ENCODE measurements around the gene RNF113B.
A peak's percentile ranks its signal among the peaks of the same experiment; 100 is the strongest.

RNF113B gene

DNA sequence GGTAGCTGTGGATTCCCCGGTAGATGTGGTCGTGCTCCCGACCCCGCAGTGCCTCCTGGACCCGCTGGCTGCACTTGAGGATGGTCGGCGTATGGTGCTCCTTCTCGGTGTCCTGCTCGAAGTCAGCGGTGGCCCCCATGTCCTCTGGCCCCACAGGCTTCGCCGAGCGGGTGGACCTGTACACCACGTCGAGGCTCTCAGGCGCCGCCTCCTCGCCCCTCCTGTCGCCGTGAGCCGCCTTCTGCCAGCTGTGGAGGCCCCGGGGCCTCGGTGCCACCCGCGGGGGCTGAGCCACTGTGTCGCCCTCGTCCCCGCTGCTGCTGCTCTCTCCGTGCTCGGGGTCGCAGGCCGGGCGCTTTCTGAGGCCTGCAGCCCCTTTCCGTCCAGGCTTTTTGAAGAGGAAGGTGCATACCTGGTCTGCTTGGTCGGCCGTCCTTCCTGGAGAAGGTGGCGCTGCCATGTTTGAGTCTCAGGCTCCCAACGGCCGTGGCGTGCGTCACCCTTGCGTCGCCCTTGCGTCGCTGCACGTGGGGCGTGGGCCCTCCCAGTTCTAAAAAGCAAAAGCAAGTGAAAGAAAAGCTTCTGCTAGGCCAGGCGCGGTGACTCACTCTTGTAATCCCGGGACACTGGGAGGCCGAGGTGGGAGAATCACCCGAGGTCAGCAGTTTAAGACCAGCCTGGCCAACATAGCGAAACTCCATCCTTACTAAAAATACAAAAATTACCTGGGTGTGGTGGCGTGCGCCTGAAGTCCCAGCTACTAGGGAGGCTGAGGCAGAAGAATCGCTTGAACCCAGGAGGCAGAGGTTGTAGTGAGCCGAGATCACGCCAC, at the start of gene RNF113B:
TSS of gene RNF113B (minus strand) at position 493 of the 832 bp plus-strand sequence. CDS start at position 460, 33 bp downstream.
- no peak for DNase-seq (ENCODE audit: low read depth, low spot score)

DNA sequence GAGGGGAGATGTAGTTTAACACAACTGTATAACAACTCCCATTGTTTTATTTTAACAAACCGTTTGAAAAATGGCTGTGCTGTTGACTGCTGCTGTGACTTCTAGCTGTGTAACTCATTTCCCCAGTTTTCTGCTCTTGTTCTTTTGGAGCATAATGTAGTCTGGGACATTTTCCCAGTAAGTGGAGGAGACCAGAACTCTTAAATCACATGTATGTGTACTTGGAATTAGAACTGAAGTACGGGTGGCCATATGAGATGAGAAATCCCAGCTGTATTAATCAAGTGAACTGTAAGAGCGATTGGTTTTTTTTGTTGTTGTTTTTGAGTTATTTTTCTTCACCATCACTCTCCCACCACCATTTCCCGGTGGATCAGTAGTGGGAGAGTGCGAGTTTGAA, 49.4 kb upstream of the RNF113B start:
- DNase-seq (ENCODE audit: low read depth, low spot score): no peak

DNA sequence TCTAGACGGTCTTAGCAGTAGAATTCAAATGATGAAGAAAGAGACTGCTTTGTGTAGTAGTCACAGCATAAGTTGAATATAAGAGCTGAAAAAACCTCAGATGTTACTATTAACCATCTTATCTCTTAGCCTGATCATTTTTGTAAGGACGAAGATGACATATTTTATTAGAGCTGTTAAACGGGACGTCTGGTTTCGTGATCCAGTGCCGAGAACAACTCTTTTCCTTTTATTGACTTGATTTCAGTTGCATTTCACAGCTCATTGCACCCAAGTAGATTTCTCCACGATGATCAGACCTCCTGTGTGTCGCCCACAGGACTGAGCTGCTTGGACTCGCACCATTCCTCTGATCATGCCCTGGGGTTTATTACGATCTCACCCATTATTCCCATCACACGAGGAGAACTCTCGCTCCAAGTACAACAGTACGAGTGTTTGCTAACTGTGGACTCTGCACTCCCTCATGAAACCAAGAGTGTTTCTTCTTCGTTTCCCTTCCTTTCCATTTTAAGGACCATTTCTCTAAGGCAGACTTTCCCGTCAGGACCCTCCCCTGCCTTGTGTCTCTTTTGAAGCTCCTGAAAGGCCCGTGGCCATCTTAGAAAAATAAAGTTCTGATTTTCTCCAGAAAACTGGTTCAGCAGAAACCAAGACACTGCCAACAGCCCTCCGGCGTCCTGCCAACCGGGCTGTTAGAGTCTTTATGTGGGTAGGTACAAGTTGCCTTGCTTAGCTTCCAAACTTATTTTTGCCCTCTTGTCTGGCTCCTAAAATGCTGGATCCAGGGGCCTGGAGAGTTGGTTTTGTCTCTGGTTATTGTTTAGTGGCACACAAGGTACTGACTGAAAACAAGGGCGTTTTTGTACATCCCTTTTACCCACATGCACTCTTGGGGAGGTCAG, 48.2 kb upstream of the RNF113B start:
- no peak for DNase-seq (ENCODE audit: low read depth, low spot score)

DNA sequence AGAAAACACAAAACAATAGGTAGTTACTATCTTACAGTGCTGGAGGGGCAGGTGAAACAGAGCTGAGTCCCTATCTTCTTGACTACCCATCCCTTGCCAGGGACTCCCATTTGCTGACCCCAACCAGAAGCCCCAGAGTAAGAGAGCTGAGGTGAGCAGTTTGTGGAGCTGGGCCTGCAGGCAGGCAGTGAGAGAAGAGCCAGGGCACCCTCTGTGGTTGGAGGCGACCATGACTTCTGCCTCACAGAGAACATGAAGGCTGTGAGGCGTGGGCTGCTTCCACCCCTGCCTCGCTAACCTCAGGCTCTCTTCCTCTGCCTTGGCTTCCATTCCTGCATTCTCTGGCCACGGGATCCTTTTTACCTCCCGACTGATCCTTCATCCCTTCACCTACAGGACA, 47.5 kb upstream of the RNF113B start:
- DNase-seq (ENCODE audit: low read depth, low spot score): no peak

DNA sequence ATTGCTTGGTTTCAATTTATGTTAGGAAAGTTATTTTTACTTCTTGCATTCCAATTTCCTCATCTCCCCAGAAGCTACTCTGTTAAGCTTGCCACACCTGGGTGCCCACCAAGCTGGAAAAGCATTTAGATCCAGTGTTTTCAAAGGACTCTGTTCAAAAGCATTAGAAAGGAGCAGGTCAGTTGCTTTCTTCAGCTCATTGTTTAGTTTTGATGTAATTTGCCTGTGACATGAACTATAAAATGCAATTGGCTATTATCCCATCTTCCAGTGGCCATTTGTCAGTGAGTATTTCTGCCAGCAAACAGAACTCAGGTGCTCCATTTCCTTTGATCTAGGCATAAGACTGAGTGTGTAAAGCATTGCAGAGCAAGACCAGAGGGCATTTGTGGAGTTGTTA, 46.7 kb upstream of the RNF113B start:
- no peak for DNase-seq (ENCODE audit: low read depth, low spot score)

DNA sequence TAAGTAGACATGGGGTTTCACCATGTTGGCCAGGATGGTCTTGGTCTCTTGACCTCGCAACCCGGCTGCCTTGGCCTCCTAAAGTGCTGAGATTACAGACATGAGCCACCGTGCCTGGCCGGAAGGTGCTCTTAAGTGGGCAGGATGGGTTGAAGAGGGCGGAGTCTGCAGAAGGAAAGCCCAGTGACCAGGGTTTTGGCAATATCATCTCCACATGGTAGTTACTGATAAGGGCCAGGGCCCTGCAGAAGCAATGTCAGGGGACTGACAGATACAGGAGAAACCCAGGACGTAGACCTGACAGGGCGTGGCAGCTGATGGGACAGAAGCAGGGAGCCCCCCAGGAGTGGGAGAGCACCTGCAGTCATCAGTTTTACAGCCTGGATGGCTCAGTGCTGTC, 45.7 kb upstream of the RNF113B start:
- no peak for DNase-seq (ENCODE audit: low read depth, low spot score)

DNA sequence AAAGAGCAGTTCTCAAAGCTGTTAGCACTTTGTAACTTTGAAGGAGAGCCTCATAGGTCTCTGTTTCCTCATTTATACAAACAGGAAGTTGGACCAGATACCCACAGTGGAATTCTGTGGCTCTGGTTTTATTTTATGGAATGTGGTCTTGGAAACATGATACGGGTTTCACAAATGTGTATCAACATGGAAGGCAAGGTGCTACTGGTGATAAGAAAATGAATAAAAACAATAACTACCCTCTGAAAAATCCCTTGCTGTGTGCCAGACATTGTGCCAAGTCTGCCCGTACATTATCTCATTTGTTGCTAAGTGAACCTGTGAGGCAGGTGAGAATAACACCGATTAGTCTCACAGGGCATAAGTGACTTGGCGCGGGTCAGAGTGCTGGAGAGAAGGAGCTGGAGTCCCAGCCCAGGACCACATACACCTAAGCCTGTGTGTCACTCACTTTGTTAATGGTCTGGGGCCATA, 45.0 kb upstream of the RNF113B start:
- no peak for DNase-seq (ENCODE audit: low read depth, low spot score)

DNA sequence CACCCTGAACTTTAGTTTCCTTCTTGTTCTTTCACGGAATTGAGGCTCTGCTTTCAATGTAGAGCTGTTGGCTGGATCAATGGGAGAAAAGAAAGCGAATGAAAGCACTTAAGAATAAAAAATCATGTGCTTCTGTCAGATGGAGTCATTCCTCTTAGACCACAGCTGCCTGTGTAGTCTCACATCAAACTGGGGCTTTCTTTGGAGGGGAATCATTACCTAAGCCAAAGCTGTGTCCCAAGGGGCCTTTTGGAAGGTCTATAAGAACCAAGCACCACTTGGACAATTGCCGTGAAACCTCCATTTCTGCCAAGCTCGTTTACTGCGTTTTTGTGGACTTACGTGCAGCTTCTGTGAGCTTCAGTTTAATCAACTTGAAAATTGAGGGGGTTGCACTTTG, 44.2 kb upstream of the RNF113B start:
- DNase-seq (ENCODE audit: low read depth, low spot score): no peak

DNA sequence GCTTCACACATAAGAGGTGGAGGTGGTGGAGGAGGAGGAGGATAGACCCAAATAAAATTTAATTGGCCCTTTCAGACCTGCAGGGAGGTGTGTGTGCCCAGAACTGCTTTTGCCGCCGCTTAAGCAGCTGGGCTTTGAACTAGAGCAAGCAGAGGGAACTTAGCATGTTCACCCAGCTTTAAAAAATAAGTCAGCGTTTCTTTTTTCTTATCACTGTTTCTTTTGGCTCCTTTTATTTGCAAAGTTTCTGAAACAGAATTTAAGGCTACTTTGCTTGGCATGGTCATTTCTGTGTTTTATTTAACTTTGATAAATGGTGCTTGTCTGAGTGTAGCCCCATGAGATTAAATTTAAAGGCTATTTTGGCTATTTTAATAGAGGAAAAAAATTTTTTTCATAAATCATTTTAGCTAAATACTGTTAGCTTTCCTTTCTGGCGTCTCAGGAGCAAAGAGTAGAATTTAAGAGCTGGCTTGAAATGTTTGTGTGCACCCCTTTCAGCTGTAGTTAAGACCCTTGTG, 43.3 kb upstream of the RNF113B start:
- no peak for DNase-seq (ENCODE audit: low read depth, low spot score)

DNA sequence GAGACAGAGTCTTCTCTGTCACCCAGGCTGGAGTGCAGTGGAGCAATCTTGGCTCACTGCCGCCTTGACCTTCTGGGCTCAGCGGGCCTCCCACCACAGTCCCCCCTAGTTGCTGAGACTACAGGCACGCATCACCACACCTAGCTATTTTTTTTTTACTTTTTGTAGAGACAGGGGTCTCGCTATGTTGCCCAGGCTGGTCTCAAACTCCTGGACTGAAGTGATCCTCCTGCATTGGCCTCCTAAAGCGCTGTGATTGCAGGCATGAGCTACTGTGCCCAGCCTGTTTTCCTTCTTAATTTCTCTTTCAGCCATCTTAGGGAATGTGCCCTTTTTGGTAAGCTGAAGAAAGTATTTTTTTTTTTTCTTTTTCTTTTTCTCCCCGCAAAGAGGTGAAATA, 42.6 kb upstream of the RNF113B start:
- no peak for DNase-seq (ENCODE audit: low read depth, low spot score)

DNA sequence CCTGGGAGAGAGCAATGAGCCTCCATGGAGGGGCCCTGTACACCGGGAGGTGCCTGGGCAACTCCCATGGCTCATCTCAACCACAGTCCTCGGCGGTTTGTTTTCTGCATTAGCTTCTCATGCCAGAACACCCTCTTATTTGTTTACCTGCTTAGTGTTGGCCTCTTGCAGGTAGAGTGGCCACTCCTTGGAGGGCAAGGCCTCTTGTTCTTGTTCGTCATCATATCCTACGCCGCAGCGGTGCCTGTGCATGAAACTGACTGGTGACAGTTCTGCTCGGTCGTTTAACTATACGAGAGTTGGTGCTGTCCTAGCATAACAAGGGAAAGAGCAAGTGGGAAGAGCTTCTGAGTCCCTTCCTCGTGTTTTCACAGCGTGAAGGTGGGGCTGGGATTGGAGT, 40.5 kb upstream of the RNF113B start:
- DNase-seq (ENCODE audit: low read depth, low spot score): no peak

DNA sequence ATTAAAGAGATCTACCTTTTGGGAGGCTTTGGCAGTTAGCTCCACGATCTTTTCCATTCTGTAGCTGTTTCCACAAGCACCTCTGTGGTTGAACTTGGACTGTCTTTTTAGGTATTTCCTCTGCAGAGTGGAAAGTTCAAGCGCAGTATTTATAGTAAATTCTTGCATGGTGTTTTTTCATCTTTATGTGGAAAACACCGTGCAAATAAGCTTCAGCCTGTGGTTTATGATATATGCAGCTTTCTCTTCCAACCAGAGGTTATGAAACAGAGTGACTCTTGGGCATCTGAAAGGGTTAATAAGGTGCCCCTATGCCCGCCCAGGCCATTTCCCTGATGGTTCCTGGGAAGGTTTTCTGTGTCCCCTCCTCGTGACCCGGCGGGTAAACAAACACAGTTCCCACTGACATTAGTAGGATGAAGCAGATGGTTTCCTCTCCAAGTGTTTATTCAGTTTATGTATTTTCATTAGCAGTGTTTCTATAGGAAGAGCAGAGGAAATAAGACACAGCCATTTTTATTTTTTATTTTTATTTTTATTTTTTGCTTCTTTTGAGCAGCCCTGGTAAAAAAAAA, 39.7 kb upstream of the RNF113B start:
- no peak for DNase-seq (ENCODE audit: low read depth, low spot score)

DNA sequence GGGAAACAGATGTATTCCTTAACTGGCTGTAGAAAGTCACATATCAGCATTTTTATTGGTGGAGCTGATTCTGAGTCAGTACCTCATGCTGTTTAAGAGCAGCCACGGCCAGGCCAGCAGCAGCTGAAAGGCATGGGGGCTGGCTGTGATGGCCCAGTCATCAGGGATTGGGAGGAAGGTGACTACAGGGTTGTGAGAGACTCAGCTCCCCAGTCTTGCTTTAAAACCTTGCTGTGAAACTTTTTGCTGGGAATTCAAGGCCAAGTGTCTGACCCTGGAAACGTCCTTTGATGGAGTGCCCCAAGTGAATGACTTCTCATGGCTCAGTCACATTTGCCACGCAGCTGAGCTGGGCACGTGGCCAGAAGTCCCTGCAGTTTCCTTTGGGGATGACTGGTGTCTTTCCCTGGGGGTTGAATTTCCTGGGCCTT, 39.1 kb upstream of the RNF113B start:
- peak; percentile 82 for DNase-seq (ENCODE audit: low read depth, low spot score)

DNA sequence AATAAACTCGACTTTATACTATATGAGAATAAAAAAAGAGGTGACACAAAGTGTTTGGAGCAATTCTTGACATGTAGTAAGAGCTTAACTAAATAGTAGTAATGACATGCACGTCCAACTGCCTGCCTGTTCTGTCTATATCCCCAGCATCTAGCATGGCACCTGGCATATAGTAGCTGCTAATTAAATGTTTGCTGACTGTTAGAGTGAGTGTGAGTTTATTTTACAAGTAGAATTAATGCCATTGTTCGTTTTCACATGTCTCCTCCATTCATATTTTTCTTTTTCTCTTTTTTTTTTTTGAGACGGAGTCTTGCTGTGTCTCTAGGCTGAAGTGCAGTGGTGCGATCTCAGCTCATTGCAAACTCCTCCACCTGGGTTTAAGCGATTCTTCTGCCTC, 38.4 kb upstream of the RNF113B start:
- no peak for DNase-seq (ENCODE audit: low read depth, low spot score)

DNA sequence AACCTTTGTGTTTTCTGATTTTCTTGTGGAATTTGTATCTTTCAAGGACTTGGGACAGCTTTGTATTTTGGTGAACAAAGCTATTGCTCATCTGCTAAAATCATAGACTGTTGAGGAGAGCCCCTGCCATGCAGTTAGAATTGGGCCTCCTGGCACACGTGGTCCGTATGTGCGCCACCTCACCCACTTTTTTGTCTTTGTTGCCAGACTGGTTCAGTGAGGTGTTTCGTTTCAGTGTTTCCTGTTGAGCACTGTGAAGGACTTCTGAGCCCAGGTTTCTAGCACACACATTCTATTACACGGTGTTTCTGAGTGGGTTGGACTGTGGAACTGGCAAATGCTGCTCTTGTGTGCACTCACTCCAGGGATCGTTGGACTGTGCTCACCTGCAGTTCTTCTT, 37.6 kb upstream of the RNF113B start:
- DNase-seq (ENCODE audit: low read depth, low spot score): no peak

DNA sequence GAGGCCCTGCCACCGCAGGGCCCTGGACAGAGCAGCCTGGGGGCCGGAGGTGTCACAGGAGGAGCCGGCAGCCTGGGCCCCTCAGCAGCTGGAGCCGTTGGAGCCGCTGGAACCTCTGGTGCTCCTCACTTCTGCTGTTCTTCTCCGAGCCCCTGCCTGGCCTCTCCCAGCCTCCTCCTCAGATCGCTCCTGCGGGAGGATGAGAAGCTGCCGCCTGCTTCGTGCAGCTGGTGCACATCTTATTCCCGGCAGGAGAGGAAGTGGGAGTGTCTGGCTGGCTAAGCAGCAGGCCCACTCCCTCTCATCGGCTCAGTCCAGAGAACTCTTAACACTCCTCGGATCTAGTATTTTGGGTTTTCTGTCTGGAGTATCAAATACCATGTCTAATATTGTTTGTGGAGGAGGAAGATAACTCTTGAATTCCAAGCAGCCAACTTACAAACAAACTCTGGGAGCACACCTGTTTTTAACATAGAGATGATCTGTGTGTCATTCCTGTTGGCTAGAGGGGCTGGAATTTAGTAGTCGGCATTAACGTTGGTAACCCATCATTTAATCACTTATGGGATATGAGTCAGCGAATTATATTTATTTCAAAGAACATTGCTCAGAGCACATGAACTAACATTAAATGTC, 37.1 kb upstream of the RNF113B start:
- DNase-seq (ENCODE audit: low read depth, low spot score): no peak

DNA sequence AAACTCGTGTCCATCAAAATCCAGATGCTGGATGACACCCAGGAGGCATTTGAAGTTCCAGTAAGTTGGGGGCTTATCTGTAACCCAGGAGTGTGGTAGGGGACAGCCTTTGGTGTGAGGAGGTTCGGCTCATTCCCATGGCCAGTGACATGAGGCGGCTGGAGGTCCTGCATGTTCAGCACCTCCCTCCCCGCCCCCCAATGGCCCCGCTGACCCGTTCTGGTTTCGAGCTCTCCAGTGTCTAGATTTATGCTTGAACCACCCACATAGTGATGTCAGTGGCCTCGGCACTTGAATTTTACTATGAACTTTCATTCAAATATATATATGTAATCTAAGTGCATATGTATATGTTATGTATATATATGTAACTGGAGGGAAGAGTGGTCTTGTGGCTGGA, 36.3 kb upstream of the RNF113B start:
- DNase-seq (ENCODE audit: low read depth, low spot score): no peak

DNA sequence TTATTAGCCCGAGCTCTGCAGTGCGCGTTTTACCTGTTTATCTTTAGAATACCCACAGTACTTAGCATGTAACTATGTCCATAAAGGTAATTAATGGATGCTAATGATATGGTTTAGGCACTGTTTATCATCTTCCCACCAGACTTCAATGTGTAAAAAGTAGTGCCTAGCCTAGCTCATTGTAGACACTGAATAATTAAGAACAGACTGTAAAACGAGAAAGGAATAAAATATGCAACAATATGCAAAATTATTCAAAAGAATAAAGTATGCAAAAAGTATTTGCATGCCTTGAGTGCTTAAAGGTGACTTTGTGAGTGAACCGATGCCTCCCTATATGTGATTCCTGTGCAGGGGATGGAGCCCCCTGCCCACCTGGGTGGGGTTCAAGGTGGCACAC, 35.7 kb upstream of the RNF113B start:
- DNase-seq (ENCODE audit: low read depth, low spot score): no peak

DNA sequence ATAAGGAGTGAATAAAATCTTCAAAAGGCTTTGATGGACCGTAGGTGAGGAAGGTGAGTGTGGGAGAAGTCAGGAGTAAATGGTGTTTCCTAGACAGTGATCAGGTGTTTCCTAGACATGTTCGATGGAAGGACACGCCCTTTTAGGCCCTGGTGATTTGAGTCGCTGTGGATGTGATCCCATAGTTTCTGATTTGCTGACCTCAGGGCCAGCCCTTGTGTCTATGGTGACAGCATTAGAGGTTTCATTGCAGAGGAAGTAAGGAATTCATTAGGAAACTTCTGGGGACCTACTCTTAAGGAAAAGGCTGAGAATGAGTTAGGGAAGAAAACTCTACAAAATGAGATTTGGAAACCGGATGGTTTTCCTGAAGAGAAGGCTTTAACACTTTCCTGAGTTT, 31.5 kb upstream of the RNF113B start:
- DNase-seq (ENCODE audit: low read depth, low spot score): no peak

DNA sequence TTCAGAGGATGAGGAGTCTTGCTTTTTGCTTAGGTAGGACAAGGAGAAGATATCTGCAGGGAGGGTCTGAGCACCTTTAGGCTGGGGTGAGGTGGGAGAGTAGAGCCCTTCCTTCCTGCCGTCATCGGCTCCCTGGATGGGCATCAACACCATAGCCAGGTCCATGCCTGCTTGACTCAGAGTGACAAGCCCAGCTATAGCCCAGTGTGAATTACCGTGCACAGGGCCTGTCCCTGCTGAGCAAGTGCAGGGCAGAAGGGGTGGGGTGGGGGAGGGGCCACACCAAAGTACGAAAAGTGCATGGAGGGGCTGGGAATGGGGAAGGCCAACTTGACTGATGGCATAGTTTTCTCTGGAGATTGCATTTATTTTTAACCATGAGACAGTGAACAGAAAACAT, 30.3 kb upstream of the RNF113B start:
- no peak for DNase-seq (ENCODE audit: low read depth, low spot score)

DNA sequence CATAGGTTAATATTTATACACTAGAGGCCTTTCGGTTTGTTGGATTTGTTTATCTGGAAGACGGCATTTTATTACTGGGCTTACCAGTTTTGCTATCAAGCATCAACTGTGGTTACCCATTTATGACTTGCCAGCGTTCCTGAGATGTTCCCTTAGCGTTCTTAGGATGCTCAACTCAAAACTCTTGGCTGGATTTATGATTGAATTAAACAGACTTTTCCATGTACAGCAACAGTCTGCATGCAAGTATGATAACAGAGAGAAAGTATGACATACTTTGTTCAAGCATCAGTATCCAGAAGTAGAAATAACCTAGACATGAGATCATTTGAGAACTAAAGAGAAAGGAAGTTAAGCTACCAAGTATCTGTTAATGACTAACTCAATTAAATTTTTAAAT, 29.9 kb upstream of the RNF113B start:
- no peak for DNase-seq (ENCODE audit: low read depth, low spot score)

DNA sequence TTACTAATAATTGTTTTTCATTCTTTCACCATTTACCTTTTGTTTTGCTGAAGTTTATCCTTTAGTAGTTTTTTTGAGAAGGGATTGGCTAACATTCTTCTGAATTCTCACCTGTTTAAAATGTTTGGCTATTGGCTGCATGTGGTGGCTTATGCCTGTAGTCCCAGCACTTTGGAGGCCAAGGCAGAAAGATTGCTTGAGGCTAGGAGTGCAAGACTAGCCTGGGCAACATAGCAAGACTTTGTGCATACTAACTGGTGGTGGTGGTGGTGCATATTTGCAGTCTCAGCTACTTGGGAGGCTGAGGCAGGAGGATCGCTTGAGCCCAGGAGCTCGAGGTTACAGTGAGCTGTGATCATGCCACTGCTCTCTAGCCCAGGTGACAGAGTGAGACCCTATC, 27.5 kb upstream of the RNF113B start:
- DNase-seq (ENCODE audit: low read depth, low spot score): no peak

All from brain pericyte (primary cell).